GM10266 (cell line): Measurements from ENCODE around the gene SLC5A7.

Source experiments
- DNase-seq: peaks from one replicate; pipeline ENCODE4 v3.0.0; 2012; ENCODE audit errors: extremely low spot score
- CTCF ChIP-seq: IDR thresholded peaks from 2 replicates; pipeline ENCODE4 v1.5.1; 2012; ENCODE audit warnings: mild to moderate bottlenecking, low read depth; ENCODE audit not compliant: control insufficient read depth, insufficient read depth; ENCODE audit errors: missing control alignments

SLC5A7 gene

GRCh38 chr2:107992069-107992468 lies 5.7 kb downstream of the SLC5A7 start:
- TF ChIP-seq CTCF: no peak
- DNase-seq: no peak

- DNase-seq: no peak
- TF ChIP-seq CTCF: no peak
Measured at GRCh38 chr2:107999158-107999557, 12.8 kb downstream of the SLC5A7 start.

- no peak for DNase-seq
- TF ChIP-seq CTCF: no peak
Measured at GRCh38 chr2:108010912-108011591, 24.7 kb downstream of the SLC5A7 start.

- TF ChIP-seq CTCF: no peak
- DNase-seq: no peak
Measured at GRCh38 chr2:108013305-108013704, 27.0 kb downstream of the SLC5A7 start.

- no peak for DNase-seq
- TF ChIP-seq CTCF: no peak
Measured at GRCh38 chr2:108022628-108023027, 36.3 kb downstream of the SLC5A7 start.

- no peak for TF ChIP-seq CTCF
- DNase-seq: no peak
Measured at GRCh38 chr2:108023776-108024175, 37.5 kb downstream of the SLC5A7 start.

- DNase-seq: no peak
- no peak for TF ChIP-seq CTCF
Measured at GRCh38 chr2:108026092-108026794, 39.9 kb downstream of the SLC5A7 start.
